HG03196 (cell line): ENCODE data around the gene PSTPIP1.

Experiments used
- ATAC-seq: cut with Tn5 transposase; IDR thresholded peaks from one replicate; pipeline ENCODE4 v1.9.1; 2021; ENCODE audit not compliant: unreplicated experiment

PSTPIP1 gene

DNA sequence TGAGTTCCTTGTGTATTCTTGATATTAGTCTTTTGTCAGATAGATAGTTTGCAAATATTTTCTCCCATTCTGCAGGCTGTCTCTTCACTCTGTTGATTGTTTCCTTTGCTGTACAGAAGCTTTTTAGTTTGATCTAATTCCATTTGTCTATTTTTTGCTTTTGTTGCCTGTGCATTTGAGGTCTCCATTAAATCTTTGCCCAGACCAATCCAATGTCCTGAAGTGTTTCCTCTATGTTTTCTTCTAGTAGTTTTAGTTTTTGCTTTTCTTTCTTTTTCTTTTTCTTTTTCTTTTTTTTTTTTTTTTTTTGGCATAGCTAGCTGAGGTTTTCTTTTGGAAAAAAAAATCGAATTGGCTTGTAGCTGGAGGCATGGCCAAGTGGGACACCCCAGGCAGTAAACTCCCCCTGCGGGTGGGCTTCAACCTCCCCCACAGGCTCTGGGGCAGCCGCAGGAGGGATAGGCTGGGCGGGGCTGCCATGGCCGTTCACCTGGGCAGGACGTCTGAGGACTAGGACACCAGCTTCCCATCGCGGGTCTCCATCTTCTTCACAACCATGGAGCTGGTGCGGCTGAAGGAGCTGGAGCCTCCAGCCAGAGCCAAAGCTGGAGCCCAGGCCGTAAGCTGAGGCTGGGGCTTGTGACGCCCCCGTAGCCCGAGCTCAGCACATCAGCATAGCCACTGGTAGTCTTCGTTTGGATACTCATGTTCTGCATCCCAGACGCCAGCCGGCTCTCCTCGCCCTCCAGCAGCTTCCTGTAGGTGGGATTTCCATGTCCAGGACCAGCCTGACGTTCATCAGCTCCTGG is 16.2 kb upstream of the PSTPIP1 start:
- no peak for ATAC-seq

DNA sequence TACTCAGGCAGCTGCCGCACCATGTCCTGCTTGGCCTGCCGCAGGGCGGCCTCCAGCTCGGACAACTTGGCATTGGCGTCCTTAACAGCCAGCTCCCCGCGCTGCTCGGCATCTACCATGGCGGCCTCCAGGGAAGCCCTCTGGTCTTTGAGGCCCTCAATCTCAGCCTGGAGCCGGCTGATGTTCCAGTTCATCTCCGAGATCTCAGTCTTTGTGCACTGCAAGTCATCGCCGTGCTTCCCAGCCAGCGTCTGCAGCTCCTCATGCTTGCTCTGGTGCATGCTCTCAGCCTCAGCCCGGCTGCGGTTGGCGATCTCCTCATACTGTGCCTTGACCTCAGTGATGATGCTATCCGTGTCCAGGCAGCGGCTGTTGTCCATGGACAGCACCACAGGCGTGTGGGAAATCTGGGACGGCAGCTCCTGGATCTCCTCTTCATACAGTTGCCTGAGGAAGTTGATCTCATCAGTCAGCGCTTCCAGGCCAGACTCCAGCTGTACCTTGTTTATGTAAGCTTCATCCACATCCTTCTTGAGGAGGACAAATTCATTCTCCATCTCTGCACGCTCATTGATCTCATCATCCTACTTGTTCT is 15.5 kb upstream of the PSTPIP1 start:
- ATAC-seq: no peak

DNA sequence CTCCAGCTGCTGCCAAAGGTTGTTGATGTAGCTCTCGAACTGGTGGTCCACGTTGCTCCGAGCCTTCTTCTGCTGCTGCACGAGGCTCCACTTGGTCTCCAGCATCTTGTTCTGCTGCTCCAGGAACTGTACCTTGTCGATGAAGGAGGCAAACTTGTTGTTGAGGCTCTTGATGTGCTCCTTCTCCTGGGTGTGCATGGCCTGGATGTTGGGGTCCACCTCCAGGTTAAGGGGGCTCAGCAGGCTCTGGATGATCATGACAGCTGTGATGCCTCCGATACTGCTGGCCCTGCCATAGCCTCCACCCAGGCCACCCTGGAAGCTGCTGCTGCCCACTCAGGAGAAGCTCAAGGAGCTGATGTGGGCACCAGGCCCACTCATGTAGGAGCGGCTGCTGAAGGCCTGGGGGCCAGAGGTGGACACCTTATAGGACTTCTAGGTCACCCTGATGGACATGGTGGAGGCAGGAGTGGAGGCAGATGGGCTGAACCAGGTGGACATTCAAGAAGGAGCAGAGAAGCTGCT is 14.9 kb upstream of the PSTPIP1 start:
- ATAC-seq: no peak

DNA sequence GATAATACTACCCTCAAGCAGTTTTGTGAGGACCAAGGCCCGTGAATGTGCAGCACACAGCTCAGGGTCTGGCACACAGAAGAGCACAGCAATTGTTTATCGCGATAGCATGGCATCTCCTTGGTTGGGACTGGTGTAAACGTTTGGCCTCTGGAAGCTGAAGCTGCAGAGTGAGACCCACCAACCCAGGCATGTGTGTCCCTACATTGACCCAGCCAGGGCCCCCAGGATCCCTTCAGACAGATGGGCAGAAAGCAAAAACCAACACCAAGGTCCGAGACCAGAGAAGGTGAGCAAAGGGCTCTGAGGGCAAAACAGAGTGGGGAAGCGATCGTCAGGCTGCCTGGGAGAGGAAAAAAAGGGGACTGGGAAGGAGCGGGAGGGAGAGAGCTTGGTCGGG is 12.6 kb upstream of the PSTPIP1 start:
- ATAC-seq: no peak

DNA sequence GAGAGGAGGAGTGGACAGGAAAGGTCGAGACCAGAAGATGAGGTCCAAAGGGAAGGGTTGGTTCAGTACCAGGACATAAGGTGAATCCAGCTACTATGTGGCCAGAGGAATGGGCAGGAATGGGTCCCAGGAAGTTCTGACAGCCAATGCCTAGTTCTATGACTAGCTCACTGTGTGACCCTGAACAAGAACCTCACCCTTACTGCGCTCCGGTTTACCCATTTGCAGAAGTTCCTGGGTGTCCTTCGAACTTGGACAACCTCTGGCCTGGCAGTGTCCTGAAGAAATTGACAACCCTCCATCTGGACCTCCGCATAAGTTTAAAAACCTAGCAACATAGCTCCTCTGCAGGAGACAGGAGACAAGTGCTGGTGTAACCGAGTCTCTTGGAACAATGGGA is 12.2 kb upstream of the PSTPIP1 start:
- ATAC-seq: no peak

DNA sequence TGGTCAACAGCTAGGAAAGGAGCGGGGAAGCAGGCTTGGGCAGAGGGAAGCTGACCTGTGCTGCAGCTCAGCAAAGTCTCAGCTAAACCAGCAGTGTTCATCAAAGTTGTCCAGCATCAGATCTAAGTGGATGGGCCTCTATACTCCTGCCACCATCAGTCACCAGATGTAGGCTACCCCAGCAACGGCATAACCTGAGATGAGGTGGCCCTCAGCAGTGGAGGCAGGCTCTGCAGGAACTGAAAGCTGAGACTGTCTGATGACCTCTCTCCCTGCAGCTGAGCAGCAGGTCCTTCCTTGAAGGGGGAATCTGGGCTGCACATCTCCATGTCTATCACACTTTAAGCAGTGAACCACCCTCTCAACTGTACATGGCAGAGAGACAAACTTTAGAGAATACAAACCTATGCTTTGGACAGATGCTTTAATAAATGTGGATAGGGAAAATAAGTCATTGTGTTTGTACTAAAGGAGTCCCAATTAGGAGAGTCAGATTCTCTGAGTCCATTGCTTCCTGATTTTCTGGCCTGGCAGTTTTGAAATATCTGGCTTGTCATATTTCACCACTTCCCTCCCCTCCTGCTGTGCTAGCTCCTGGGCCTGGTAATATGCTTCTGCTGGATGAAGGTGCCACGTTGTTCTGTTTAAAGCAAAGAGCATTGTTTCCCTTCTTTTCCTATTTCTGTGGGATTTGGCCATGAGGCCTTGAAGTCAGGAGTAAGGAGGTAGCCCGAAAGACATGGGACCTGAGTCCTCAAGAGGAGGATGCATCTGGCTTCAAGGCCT is 11.1 kb upstream of the PSTPIP1 start:
- no peak for ATAC-seq

DNA sequence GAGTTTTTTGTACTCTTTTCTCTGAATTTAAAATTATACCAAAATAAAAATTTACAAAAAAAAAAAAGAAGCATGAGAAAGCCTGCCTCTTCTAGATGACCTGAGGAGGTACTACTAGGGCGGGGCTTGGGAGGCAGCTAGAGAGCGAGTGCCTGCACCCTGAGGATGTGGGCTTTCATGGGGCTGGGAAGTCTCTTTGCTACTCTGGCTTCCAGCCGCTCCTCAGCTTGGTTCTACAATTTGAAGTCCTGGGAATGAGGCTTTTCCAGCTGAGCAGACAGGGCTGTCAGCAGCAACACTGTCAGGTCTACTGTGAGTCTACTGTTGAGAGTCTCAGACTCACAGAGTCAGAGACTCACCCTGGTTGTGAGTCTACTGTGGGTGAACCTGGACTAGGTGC is 8.2 kb upstream of the PSTPIP1 start:
- ATAC-seq: no peak

DNA sequence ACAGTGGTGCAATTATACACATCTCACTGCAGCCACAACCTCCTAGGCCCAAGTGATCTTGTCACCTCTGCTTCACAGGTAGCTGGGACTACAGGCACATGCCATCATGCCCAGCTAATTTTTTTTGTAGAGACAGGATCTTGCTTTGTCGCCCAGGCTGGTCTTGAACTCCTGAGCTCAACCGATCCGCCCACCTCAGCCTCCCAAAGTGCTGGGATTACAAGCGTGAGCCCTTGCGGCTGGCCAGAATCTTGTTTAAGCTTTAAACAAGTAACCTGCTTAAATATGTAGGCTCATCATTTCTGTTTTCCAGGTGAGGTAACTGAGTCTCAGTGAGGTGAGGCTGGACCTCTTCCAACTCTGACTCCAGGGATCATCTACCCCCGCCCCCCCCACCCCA is 7.7 kb upstream of the PSTPIP1 start:
- ATAC-seq: no peak

DNA sequence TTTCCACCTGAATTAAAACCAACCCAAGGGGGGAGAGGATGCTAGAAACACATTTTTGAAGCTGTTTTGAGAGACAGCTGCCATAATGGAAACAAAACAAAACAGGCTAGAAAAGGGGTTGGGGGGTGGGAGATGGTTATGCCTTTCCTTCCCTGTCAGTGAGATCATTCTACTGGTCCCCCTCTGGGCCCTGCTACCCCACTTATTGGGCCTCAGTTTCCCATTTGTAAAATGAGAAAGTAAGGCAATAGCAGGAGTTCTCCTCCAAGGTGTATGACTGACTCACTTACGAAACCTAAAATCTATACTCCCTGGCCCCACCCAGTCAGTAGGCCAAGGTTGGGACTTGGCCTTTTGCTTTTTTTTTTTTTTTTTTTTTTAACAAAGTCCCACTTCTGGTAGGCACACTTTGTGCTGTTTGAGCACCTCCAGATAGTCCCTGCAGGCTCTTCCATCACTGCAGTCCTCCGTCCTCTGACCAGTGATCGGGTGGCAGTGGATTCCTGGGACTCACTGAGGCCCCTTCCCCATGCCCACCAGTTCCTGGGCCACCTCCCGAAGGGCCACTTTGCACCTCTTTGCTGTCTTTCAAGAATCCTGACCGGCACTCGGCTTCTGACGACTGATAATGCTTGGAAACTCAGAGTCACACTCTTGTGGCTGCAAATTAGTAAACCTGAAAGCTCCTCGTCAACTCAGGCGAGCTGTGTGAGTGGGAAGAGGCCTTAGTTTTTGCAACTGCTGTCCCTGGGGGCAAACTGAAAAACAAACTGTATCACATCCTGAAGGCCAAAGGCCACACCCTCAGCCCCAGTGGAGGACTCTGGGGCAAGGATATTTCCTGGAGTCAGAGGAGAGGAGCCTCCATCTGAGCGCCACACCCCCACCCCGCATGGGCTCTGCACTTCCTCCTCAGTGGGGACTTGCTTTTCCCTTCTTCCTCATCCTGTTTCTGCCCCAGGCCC is 6.7 kb upstream of the PSTPIP1 start:
- ATAC-seq: peak; percentile 72

DNA sequence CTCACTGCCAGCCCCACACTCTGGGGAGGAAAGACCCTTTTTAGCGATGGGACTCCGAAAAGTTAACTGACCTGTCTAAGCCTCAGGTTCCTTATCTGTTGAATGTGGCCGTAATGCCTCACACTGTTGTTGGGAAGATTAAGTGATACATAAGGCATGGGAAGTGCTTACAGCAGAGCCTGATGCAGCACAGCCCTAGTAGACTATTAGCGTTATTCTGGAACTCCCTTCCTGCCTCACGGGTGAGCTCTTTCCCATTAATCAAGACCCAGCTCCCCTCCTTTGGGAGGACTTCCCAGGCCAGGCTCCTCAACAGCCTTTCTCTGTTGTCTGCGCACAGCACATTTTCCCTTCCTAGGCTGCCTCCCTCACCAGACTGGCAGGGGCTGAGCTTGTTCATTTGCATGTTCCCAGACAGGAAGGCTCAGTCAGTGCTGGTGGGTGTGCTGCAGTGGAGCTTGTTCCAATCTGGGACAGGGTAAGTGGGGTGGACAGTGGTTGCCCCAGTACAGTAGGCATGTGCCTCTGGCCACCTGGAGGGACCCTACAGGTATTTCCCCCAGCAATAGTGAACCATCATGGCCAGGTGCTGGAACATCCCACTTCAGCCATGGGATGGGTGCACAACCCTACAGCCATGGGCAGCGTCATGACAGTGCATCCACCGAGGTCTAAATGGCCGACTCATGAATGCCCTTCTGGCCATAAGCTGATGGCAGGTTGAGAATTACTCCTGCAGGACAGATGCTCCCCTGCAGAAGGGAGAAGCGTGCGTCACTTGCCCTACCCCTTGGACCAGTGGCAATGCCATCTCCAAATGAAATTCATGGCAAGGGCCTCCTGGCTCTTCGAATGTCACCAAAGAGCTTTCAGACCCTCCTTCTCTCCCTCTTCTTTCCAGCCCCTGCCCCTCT is 5.8 kb upstream of the PSTPIP1 start:
- no peak for ATAC-seq

DNA sequence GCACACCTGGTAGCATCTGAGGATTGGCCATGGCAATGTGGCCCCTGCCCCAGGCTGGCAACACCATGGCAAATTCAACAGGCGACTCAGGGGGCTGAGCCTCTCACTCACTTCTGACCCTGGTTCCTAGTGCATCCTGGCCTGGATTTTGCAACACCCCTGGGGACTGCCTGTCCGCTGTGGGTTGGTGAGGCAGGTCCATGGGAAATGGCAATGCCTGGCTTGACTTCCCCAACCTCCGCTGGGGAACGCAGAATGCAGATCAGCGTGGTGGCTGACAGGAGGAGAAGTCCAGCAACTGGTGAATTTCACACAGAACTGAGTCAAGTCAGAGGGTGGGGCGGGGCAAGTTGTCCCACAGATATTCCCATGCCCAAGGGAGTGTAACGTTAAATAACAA is 3.9 kb upstream of the PSTPIP1 start:
- ATAC-seq: no peak

DNA sequence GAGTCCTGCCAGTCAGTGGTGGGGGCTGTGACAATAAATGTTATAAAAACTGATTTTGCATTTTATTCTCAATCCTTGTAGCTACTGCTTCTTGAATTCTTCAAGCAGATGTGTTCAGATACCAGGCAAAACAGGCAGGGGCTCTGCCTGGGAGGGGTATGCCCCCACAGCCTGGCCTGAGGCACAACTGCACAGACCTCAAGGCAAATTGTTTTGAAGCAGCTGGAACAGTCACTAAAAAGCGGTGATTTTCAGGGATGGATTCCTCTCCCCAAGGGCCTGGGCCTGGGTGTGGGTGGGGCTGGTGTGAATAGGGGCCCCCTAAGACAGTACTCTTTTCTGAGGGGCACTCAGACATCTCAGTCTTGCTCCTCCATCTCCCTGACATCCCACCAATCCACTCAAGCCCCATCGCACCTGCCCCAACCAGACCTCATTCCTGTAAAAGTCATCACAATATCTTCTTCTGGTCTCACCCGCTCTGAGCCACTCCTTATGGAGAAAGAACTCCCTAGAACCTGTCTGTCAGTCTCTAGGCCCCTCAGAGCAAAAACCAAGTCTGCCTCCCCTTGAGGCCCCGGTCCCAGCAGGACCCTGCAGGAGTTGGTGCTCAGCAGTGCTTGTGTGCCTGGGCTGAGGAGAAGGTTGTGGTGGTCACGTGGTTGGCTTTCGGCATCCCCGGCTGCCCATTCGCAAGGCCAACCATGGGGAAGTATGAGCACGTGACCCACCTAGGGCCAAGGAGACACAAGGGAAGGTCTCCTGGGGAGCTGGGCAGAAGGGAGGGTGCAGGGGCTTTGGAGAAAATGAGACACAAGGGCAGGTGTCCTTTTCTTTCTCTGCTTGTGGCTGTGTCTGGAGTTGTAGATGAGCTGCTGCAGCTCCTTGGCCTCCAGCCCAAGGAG is 2.9 kb upstream of the PSTPIP1 start:
- no peak for ATAC-seq

DNA sequence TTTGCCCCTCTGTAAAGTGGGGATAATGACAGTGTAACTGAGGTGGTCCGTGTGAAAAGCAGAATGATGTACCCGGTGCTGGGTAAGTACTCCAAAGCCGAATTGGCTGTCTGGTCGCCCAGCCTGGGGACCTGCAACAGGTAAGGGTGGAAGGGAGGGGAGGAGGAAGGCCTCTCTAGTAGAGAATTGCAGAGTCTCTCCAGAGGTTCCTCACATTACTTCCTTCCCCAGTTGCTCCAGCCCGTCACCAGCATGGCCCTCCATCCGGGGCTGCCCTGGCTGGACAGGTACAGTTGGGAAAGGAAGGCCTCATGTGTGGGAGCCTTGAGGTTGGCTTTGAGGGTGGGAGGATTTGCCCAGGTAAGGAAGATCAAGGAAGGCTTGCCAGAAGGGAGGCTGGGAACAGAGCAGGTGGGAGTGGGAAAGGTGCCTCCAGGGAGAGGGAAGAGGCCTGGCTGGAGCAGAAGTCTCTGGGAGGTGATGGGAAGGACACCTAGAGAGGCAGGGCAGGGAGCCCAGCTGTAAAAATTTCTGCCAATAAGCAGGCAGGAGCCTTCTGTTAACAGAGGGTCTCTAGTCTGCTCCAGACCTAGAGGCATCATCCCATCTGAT is 1.7 kb upstream of the PSTPIP1 start:
- ATAC-seq: no peak

DNA sequence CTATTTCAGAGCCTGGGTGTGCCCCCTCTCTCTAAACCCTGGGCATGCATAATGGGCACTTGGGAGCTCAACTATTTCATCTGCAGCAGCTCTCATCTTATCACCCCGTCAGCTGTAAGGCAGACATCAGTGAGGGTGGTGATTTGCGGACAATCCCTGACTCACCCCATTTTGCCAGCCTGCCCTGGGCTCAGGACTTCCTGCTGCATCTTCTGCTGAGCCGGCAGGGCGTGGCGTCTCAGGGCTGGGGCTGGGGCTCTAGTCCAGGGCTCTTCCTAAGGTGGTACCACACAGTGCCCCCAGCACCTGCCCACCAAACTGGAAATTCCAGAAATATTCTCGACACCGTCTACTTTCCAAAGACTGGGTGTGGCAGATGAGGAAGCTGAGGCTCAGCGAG is 925 bp upstream of the PSTPIP1 start:
- ATAC-seq: no peak

DNA sequence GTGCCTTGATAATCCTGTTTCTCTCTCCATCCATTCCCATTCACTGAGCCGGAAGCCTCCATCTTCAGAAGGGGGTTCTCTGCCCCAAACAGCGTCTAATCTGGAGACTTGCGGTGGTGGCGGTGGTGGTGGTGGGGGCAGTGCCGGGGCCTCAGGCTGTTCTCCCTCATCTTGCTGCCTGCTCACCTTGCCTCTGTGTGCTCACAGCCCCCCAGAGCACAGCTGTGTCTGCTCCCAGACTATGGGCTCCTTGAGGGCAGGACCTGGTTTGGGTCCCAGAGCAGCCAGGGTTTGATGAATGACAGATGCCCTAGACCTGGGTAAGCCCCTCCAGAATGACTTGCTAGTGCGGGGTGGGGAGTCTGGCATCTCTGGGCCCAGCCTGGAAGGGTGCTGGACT is 430 bp upstream of the PSTPIP1 start:
- ATAC-seq: no peak

DNA sequence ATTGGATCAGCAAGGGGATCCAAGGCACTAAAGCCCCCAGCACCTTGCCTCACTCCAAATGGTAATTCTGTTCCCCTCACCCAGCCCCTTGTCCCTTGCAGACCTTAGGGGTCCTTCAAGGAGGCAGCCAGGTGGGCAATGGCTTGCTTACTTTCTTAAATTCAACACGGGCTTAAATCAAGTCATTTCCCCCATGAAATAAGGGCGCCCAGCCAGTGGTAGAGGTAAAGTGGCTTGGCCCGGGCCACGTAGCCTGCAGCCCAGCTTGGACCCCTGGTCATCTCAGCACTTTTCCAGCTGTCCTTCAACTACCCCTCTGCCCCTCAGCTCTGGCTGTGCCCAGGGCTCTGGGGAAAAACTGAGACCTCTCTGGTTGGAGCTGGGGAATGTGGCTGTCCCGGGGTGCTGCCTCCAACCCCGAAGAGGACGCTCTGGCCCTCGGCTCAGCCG is 1.2 kb downstream of the PSTPIP1 start:
- ATAC-seq: no peak

DNA sequence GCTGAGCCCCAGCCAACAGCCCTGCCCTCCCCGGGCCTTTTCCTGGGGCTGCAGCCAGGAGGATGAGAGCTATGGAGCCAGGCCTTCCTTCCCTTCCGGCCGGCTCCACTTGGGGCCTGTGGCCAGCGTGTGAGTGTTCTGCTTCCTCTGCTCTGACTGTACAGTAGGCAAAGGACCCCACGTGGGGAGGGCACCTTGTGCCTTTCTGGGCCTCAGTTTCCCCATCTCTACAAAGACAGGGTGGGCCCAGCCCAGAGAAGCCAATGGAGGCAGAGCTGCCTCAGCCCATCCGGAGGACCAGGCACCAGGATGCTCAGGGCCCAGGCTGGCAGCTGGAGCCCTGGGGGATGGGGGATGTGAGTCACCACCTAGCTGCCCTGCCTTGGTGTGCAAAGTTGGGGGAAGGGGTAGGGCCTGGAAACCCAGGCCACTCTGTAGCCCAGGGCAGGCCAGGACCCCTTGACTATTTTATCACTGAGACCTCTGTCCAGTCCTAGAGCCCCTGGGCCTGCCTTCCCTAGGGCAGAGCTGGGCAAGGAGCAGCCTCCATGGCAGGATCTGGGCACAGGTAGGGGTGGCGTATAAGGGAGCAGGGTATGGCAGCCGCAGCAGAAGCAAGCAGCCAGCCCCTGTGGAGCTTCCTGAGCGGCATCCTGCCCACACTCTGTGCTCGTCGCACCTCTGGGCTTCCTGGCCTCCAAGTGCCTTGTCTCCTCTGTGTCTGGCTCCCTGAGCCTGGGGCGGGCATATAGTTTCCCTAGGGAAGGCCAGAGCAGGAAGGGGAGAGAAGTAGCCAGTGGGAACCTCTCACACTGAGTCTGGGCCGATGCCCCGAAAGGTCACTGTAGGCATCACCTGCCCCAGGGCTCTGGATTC is 1.8 kb downstream of the PSTPIP1 start:
- no peak for ATAC-seq
